A549 (cell line): ENCODE results near the gene S100A13. TPM values are rescaled to one million over a fixed set of nuclear protein-coding genes. Genes with fewer than 3 reads are reported as not detected.

Experiments used
- ATAC-seq, 2 experiments: fragments of 200-7000 bp in 1 of 2; fragments of >200 bp in 1 of 2; cut with Nextera tagmentation in 1 of 2; cut with Tn5 transposase in 1 of 2; 3 replicates each; pipeline versions ENCODE4 v1.8.0 to v1.9.1; 2018 to 2020; ENCODE audit warnings: mild to moderate bottlenecking in 1 of 2, moderate library complexity in 1 of 2
- CTCF ChIA-PET: fragments of 300-600 bp; sonication (Branson Sonifier 250); formaldehyde crosslinking; extraction: SDS; loops from one replicate; lab custom pipeline; 2021; ENCODE audit warnings: antibody characterized with exemption, inconsistent platforms; lab: Yijun Ruan, JAX
- POLR2A ChIA-PET: fragments of 350-600 bp; formaldehyde crosslinking; extraction: SDS; loops from one replicate; lab custom pipeline; 2021; ENCODE audit warnings: antibody characterized with exemption, inconsistent platforms; lab: Yijun Ruan, JAX
- DNase-seq, 2 experiments: peaks; one replicate each; pipeline versions ENCODE4 v3.0.0 to v3.0.0-alpha.2; 2011 to 2016; ENCODE audit warnings: low read depth in 1 of 2, low spot score in 1 of 2
- FAIRE-seq: peaks from 2 replicates; lab custom pipeline; 2011; peaks lifted over from hg19 to GRCh38; lab: Jason Lieb, UNC
- H3K27ac ChIP-seq, 2 experiments: fragments of >200 bp; sonication (Bioruptor Twin); formaldehyde crosslinking; 3 replicates each; pipeline ENCODE4 v1.5.1; 2016 to 2017
- H3K4me1 ChIP-seq: fragments of >200 bp; sonication (Bioruptor Twin); formaldehyde crosslinking; 3 replicates; pipeline ENCODE4 v1.6.1; 2016
- H3K4me2 ChIP-seq: fragments of >200 bp; sonication (Bioruptor Twin); formaldehyde crosslinking; 3 replicates; pipeline ENCODE4 v1.6.1; 2016
- H3K4me3 ChIP-seq: fragments of >200 bp; sonication (Bioruptor Twin); formaldehyde crosslinking; 3 replicates; pipeline ENCODE4 v1.5.1; 2016
- H3K9me3 ChIP-seq: fragments of >200 bp; sonication (Bioruptor Twin); formaldehyde crosslinking; 3 replicates; pipeline ENCODE4 v1.6.1; 2016
- BHLHE40 ChIP-seq: IDR thresholded peaks from 2 replicates; pipeline ENCODE4 v1.6.1; 2012; ENCODE audit warnings: low read depth, low read length, inconsistent platforms
- CEBPB ChIP-seq, 2 experiments: fragments of >200 bp in 1 of 2; sonication (Bioruptor Twin) in 1 of 2; formaldehyde crosslinking in 1 of 2; IDR thresholded peaks; 2 replicates each; pipeline ENCODE4 v1.6.1; 2012 to 2016
- CHD2 ChIP-seq: fragments of 150-350 bp; IDR thresholded peaks from 2 replicates; pipeline ENCODE4 v1.6.1; 2014; ENCODE audit warnings: low read length; ENCODE audit not compliant: partially characterized antibody
- EHF ChIP-seq: fragments of 250-450 bp; sonication (Bioruptor Pico); IDR thresholded peaks from 2 replicates; pipeline ENCODE4 v1.5.0; 2020; ENCODE audit warnings: mild to moderate bottlenecking
- EP300 ChIP-seq, 2 experiments: fragments of >200 bp; sonication (Bioruptor Twin); formaldehyde crosslinking; IDR thresholded peaks; 2 replicates in 1 of 2; 3 replicates in 1 of 2; pipeline ENCODE4 v1.6.1; 2016 to 2017
- ESRRA ChIP-seq: fragments of 150-350 bp; IDR thresholded peaks from 2 replicates; pipeline ENCODE4 v1.6.1; 2014; ENCODE audit warnings: mild to moderate bottlenecking, low read length, borderline replicate concordance
- FOSB ChIP-seq: fragments of 250-450 bp; sonication (Bioruptor Pico); IDR thresholded peaks from 2 replicates; pipeline ENCODE4 v1.5.0; 2020; ENCODE audit warnings: mild to moderate bottlenecking, moderate library complexity
- FOSL2 ChIP-seq, 2 experiments: fragments of 450-650 bp in 1 of 2; fragments of >200 bp in 1 of 2; sonication (Bioruptor Twin) in 1 of 2; formaldehyde crosslinking; IDR thresholded peaks; 2 replicates each; pipeline versions ENCODE4 v1.5.0 to v1.6.1; 2016 to 2020; ENCODE audit warnings: mild to moderate bottlenecking in 1 of 2, moderate library complexity in 1 of 2
- FOXS1 ChIP-seq: fragments of 250-450 bp; sonication (Bioruptor Pico); IDR thresholded peaks from 2 replicates; pipeline ENCODE4 v1.5.0; 2020; ENCODE audit warnings: mild to moderate bottlenecking, moderate library complexity
- HOXA7 ChIP-seq: fragments of 250-450 bp; sonication (Bioruptor Pico); IDR thresholded peaks from 2 replicates; pipeline ENCODE4 v1.5.0; 2020; ENCODE audit warnings: mild to moderate bottlenecking, moderate library complexity
- JUN ChIP-seq, 2 experiments: fragments of >200 bp; sonication (Bioruptor Twin); formaldehyde crosslinking; IDR thresholded peaks; 2 replicates in 1 of 2; 3 replicates in 1 of 2; pipeline ENCODE4 v1.6.1; 2016 to 2017
- JUNB ChIP-seq: fragments of >200 bp; sonication (Bioruptor Twin); formaldehyde crosslinking; IDR thresholded peaks from 2 replicates; pipeline ENCODE4 v1.6.1; 2016
- KDM1A ChIP-seq: fragments of 200-600 bp; sonication (generic); IDR thresholded peaks from 2 replicates; pipeline ENCODE4 v1.6.1; 2016; ENCODE audit warnings: low read depth, mild to moderate bottlenecking
- KDM5A ChIP-seq: fragments of 200-600 bp; sonication (generic); IDR thresholded peaks from 2 replicates; pipeline ENCODE4 v1.6.1; 2016; ENCODE audit warnings: antibody characterized with exemption, mild to moderate bottlenecking
- NFE2L2 ChIP-seq: fragments of 150-350 bp; conservative IDR thresholded peaks from 2 replicates; pipeline ENCODE4 v1.6.1; 2014; ENCODE audit warnings: low read length
- POLR2A ChIP-seq: IDR thresholded peaks from 2 replicates; pipeline ENCODE4 v1.6.1; 2012; ENCODE audit warnings: mild to moderate bottlenecking, low read length
- POLR2AphosphoS2 ChIP-seq: conservative IDR thresholded peaks from 2 replicates; pipeline ENCODE4 v1.6.1; 2012; ENCODE audit warnings: low read length, improper control_type of control experiment, inconsistent platforms
- RAD21 ChIP-seq, 2 experiments: fragments of >200 bp in 1 of 2; sonication (Bioruptor Twin) in 1 of 2; formaldehyde crosslinking in 1 of 2; IDR thresholded peaks in 1 of 2; conservative IDR thresholded peaks in 1 of 2; 2 replicates in 1 of 2; 3 replicates in 1 of 2; pipeline ENCODE4 v1.6.1; 2012 to 2018; ENCODE audit warnings: inconsistent platforms in 1 of 2
- RCOR1 ChIP-seq: fragments of 150-350 bp; IDR thresholded peaks from 2 replicates; pipeline ENCODE4 v1.6.1; 2014; ENCODE audit warnings: antibody characterized with exemption, low read length, low read depth
- RFX5 ChIP-seq: fragments of 450-650 bp; IDR thresholded peaks from 2 replicates; pipeline ENCODE4 v1.7.1; 2014; ENCODE audit warnings: antibody characterized with exemption, mild to moderate bottlenecking, moderate library complexity
- SMC3 ChIP-seq: fragments of >200 bp; sonication (Bioruptor Twin); formaldehyde crosslinking; IDR thresholded peaks from 3 replicates; pipeline ENCODE4 v1.6.1; 2018; ENCODE audit warnings: inconsistent platforms
- TFCP2L1 ChIP-seq: fragments of 250-450 bp; sonication (Bioruptor Pico); IDR thresholded peaks from 2 replicates; pipeline ENCODE4 v1.5.0; 2021; ENCODE audit warnings: mild to moderate bottlenecking
- TP53 ChIP-seq: fragments of 250-450 bp; sonication (Bioruptor Pico); IDR thresholded peaks from 2 replicates; pipeline ENCODE4 v1.5.0; 2021; ENCODE audit warnings: mild to moderate bottlenecking, moderate library complexity
- USF2 ChIP-seq: fragments of 450-650 bp; IDR thresholded peaks from 2 replicates; pipeline ENCODE4 v1.6.1; 2014; ENCODE audit warnings: antibody characterized with exemption
- ZC3H11A ChIP-seq: fragments of 450-650 bp; IDR thresholded peaks from 2 replicates; pipeline ENCODE4 v1.6.1; 2014; ENCODE audit warnings: antibody characterized with exemption, mild to moderate bottlenecking
- ZFP36 ChIP-seq: fragments of 450-650 bp; IDR thresholded peaks from 2 replicates; pipeline ENCODE4 v1.6.1; 2014; ENCODE audit warnings: borderline replicate concordance; ENCODE audit not compliant: partially characterized antibody
- ZNF302 ChIP-seq: fragments of 250-450 bp; sonication (Bioruptor Pico); IDR thresholded peaks from 2 replicates; pipeline ENCODE4 v1.9.0; 2021; ENCODE audit warnings: inconsistent platforms, mild to moderate bottlenecking, moderate library complexity
- ZSCAN20 ChIP-seq: fragments of 250-450 bp; sonication (Bioruptor Pico); IDR thresholded peaks from 2 replicates; pipeline ENCODE4 v1.8.0; 2022; ENCODE audit warnings: mild to moderate bottlenecking, moderate library complexity
- WGBS: methylation state at CpG from one replicate; pipeline ENCODE4 v1.1.6; 2017; ENCODE audit errors: missing lambda C conversion rate; 5-methylcytosine and 5-hydroxymethylcytosine counted together
- polyA plus RNA-seq, 4 experiments: library from polyadenylated mRNA; depleted of rRNA in 3 of 4; stranded (reverse); fragments of >200 nt; fragmentation: RNase III in 1 of 4; extraction: RNeasy Plus Mini Kit Qiagen cat#74134 plus additional on column Dnase treatment in 1 of 4; gene quantifications; 2 replicates in 3 of 4; 3 replicates in 1 of 4; pipeline ENCODE4 v1.2.3, GENCODE V29; 2011 to 2017
- TF ChIP-seq, protein P1 (sequence below): IDR thresholded peaks from 2 replicates; pipeline ENCODE4 v1.6.1; 2012
- TF ChIP-seq, protein P2 (sequence below): IDR thresholded peaks from 2 replicates; pipeline ENCODE4 v1.6.1; 2012

Gene S100A13
- polyA plus RNA-seq, 2 of the 4 experiments (the other 2 are of a cell fraction), result 113 to 129 TPM

- TF ChIP-seq POLR2AphosphoS2 (no peak), EHF (no peak), ESRRA (no peak), KDM1A (no peak), JUN (IDR thresholded peaks at IDR 0.05) (no peak), CHD2 (no peak), FOXS1 (CRISPR knock-in tag) (no peak), RCOR1 (no peak), ZC3H11A (no peak), BHLHE40 (no peak), ZFP36 (no peak), ZSCAN20 (no peak), HOXA7 (CRISPR knock-in tag) (no peak), USF2 (no peak)
- TF ChIP-seq, protein P1, sequence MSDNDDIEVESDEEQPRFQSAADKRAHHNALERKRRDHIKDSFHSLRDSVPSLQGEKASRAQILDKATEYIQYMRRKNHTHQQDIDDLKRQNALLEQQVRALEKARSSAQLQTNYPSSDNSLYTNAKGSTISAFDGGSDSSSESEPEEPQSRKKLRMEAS, result no peak
- peaks cover 15% of the 10 kb centered on the region for H3K4me1 ChIP-seq
- FAIRE-seq, result no peak
- DNase-seq, result no peak
- WGBS, result 97% methylated on average over 6 of the region's 6 CpGs
- H3K4me2 ChIP-seq, result no peak overlapping the region
- H3K27ac ChIP-seq, result no peak overlapping the region
- H3K4me3 ChIP-seq, result no peak overlapping the region
- no peaks in the 10 kb centered on the region for H3K9me3 ChIP-seq
- no peak for ATAC-seq
- ChIA-PET CTCF (interaction anchor here (0.6 to 18.3 kb wide), 7 partner anchors 9 to 124 kb away, joined by 3 to 253 read pairs (median 4); partner anchors contain the start of genes S100A1, S100A13 and S100A6), POLR2A (interaction anchor here (0.9 kb wide), 1 partner anchor 8 kb away, joined by 5 read pairs; the partner anchor contains the start of gene S100A13)
Measured at GRCh38 chr1:153619171-153619570, 8.1 kb downstream of the S100A13 start.

GRCh38 chr1:153617663-153618062, 9.6 kb downstream of the S100A13 start:
- WGBS, result 77% methylated on average over 6 of the region's 6 CpGs
- TF ChIP-seq ZSCAN20, result no peak
- no peak for TF ChIP-seq RFX5
- TF ChIP-seq JUNB, result no peak
- no peak for TF ChIP-seq EP300 (IDR thresholded peaks at IDR 0.05)
- no peak for TF ChIP-seq KDM5A
- TF ChIP-seq ZNF302, result no peak
- TF ChIP-seq CEBPB (IDR thresholded peaks at IDR 0.05), result no peak
- no peak for TF ChIP-seq POLR2A
- no peak for TF ChIP-seq ESRRA
- TF ChIP-seq, protein P1, result no peak
- TF ChIP-seq SMC3, result no peak
- no peak for TF ChIP-seq NFE2L2
- TF ChIP-seq RAD21 (conservative IDR thresholded peaks at IDR 0.05 in 1 of 2, IDR thresholded peaks at IDR 0.05 in 1 of 2), result no peak
- TF ChIP-seq TP53 (CRISPR knock-in tag), result no peak
- TF ChIP-seq, all 56 proteins: peak for 0

DNA sequence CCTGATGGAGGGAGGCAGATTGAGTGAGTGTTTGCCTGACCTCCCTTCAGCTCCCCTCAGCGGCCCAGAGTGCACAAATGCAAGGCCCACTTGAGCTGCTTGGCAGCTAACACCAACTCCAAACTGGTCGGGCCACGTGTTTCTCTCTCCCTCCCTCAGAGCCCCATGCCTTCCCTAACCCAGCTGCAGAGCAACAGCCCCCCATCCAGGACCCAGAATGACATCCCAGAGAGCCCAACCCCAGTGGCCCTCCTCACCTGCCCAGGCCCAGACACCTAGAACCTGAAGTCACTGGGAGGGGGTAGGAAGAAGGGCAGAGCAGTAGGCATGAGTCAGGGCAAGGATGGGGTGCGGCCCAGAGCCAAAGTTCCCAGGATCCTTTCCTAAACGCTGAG, 10.4 kb downstream of the S100A13 start:
- POLR2A ChIA-PET, result interaction anchor here (2.8 kb wide), 1 partner anchor 10 kb away, joined by 13 read pairs; the partner anchor contains the start of genes S100A1 and S100A13
- Histone ChIP-seq H3K4me1 (peaks cover 27% of the 10 kb centered on the region), H3K9me3 (no peaks in the 10 kb centered on the region), H3K4me2 (no peak overlapping the region), H3K27ac (peak overlapping the region in 1 of 2 experiments; percentile 56; a peak in 1 of 6 replicates), H3K4me3 (no peak overlapping the region)
- ATAC-seq, result no peak
- 91% methylated on average over 5 of the region's 5 CpGs for WGBS
- no peak for DNase-seq
- CTCF ChIA-PET, result interaction anchor here (1.1 to 18.3 kb wide), 4 partner anchors 11 to 106 kb away, joined by 3 to 253 read pairs (median 66); partner anchors contain the start of genes S100A1 and S100A13
- FAIRE-seq, result no peak
- no peak for TF ChIP-seq FOSB (CRISPR knock-in tag)
- no peak for TF ChIP-seq TFCP2L1 (CRISPR knock-in tag)
- TF ChIP-seq ZNF302, result no peak
- TF ChIP-seq, protein P2, sequence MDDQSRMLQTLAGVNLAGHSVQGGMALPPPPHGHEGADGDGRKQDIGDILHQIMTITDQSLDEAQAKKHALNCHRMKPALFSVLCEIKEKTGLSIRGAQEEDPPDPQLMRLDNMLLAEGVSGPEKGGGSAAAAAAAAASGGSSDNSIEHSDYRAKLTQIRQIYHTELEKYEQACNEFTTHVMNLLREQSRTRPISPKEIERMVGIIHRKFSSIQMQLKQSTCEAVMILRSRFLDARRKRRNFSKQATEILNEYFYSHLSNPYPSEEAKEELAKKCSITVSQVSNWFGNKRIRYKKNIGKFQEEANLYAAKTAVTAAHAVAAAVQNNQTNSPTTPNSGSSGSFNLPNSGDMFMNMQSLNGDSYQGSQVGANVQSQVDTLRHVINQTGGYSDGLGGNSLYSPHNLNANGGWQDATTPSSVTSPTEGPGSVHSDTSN, result no peak
- no peak for TF ChIP-seq ZSCAN20
- TF ChIP-seq KDM1A, result no peak
- no peak for TF ChIP-seq FOSL2 (IDR thresholded peaks at IDR 0.05)
- TF ChIP-seq FOSL2 (CRISPR knock-in tag; IDR thresholded peaks at IDR 0.05), result no peak
- no peak for TF ChIP-seq TP53 (CRISPR knock-in tag)

More at GRCh38 chr1:153617663-153618062, 9.6 kb downstream of the S100A13 start:
- CTCF ChIA-PET, result interaction anchor here (1.1 to 18.3 kb wide), 4 partner anchors 10 to 82 kb away, joined by 3 to 253 read pairs (median 61); partner anchors contain the start of genes S100A1, S100A13 and S100A6
- H3K4me1 ChIP-seq, result peaks cover 27% of the 10 kb centered on the region
- DNase-seq (no peak), FAIRE-seq (no peak), ATAC-seq (no peak)
- no peak overlapping the region for H3K4me2 ChIP-seq
- H3K27ac ChIP-seq, result no peak overlapping the region
- no peaks in the 10 kb centered on the region for H3K9me3 ChIP-seq
- H3K4me3 ChIP-seq, result no peak overlapping the region
- POLR2A ChIA-PET, result interaction anchor here (2.8 kb wide), 1 partner anchor 10 kb away, joined by 13 read pairs; the partner anchor contains the start of genes S100A1 and S100A13
